ENCODE data around the gene PAPLN.

The PAPLN gene

GRCh38 chr14:73231981-73232851, 5.1 kb upstream of the PAPLN start:
- peak; percentile 75 to 92 for DNase-seq

DNA sequence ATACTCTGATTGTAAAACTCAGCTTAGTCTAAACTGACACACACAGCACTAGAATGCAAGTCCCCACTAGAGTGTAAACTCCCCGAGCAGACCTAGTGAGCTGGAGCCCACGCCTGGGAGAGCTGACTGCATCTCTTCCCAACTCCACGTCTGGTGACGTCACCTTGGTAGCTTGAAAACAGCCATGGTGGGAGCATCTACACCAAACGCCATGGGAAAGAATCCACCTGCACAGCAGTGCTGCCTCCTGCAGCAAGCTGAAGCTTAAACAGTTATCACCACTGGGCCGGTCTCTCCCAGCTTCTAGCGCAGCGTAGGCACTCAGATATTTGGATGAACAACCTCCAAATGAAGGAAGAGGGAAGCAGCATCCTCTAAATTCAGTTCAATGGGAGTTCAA, 4.3 kb upstream of the PAPLN start:
- no peak for DNase-seq

- DNase-seq = no peak
Measured at GRCh38 chr14:73233564-73233963, 3.7 kb upstream of the PAPLN start.

- no peak for DNase-seq
Measured at GRCh38 chr14:73234029-73234428, 3.3 kb upstream of the PAPLN start.

DNA sequence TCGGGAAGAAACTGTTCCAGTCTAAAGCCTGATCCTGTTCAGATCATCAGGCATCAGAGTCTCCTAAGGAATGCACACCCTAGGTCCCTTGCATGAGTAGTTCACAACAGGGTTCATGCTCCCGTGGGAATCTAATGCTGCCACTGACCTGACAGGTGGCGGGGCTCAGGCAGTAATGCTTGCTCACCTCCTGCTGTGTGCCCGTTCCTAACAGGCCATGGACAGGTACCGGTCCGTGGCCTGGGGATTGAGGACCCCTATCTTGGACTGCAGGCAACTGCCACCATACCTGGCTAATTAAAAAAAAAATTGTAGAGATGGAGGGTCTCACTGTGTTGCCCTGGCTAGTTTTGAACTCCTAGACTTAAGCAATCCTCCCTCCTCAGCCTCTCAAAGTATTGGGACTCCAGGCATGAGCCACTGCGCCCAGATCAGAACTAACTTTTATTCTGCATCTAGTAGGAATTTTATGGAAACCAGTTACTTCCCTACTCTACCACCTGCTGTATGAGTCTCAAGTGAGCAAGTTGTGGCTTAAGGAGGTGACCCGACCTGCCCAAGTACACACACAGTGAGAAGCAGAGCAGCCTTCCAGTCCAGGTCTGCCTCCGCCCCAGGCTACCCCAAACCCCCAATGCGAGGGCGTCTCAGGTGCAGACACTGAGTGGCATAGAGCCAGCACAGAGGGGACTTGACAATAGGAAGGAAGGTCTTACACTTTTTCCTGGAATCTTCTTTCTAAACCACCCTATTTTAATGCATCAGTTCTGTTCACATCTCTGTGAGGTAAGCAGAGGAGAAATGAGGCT, 2.5 kb upstream of the PAPLN start:
- DNase-seq = no peak

- peak; percentile 82 to 91 for DNase-seq
Measured at GRCh38 chr14:73235531-73236155, 1.7 kb upstream of the PAPLN start.

DNA sequence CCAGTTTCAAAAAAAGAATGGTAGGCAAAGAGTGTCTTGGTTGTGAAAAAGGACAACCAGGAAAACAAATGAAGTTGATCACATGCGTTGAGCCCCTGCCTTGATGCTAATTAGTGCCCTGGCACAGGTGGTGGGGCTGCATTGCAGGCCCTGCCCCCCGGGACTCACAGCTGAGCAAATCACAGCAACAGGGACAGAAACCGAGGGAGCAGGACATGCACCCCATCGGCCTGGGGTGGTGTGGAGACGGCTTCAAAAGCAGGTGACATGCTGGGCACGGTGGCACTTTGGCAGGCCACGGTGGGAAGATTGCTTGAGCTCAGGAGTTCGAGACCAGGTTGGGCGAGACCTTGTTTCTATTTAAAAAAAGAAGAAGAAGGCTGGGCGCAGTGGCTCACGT, 1.1 kb upstream of the PAPLN start:
- DNase-seq = peak in 1 of 2 experiments; percentile 50

DNA sequence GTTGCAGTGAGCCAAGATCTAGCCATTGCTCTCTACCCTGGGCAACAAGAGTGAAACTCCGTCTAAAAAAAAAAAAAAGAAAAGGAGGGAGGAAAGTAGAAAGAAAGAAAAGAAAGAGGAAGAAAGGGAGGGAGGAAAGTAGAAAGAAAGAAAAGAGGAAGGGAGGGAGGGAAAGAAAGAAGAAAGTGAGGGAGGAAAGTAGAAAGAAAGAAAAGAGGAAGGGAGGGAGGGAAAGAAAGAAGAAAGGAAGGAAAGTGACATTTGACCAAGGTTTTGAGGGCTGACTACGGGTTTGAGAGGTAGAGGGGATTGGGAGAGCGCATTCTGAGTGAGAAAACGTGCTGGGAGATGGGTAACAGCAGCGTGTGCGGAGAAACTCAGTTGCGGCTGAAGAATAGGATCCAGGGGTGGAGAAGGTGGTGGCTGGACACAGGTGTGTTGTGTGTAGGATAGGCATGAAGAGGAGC, 521 bp upstream of the PAPLN start:
- DNase-seq = no peak

GRCh38 chr14:73237786-73238423, 599 bp downstream of the PAPLN start:
- DNase-seq = peak in 1 of 2 experiments; percentile 31

DNA sequence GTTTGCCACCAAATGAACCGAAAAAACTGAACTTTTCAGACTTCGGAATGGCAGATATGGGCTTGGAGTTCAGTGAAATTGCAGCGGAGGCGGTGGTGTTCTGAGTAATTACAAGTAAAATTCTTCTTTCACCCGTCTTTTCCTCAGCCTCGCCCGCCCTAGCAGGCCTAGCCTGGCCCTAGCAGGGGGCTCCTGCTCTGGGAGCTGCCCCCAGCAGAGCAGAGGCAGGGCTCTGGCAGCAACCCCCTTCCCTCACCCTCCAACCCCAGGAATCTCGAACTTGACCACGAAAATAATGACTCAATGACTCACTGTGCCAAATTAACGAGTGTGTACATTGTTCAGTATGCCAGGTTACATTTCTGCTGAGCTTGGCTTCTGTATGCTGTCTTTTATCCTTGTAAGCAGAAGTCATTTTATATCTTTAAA, 1.1 kb downstream of the PAPLN start:
- no peak for DNase-seq

GRCh38 chr14:73238941-73239340, 1.6 kb downstream of the PAPLN start:
- no peak for DNase-seq

DNA sequence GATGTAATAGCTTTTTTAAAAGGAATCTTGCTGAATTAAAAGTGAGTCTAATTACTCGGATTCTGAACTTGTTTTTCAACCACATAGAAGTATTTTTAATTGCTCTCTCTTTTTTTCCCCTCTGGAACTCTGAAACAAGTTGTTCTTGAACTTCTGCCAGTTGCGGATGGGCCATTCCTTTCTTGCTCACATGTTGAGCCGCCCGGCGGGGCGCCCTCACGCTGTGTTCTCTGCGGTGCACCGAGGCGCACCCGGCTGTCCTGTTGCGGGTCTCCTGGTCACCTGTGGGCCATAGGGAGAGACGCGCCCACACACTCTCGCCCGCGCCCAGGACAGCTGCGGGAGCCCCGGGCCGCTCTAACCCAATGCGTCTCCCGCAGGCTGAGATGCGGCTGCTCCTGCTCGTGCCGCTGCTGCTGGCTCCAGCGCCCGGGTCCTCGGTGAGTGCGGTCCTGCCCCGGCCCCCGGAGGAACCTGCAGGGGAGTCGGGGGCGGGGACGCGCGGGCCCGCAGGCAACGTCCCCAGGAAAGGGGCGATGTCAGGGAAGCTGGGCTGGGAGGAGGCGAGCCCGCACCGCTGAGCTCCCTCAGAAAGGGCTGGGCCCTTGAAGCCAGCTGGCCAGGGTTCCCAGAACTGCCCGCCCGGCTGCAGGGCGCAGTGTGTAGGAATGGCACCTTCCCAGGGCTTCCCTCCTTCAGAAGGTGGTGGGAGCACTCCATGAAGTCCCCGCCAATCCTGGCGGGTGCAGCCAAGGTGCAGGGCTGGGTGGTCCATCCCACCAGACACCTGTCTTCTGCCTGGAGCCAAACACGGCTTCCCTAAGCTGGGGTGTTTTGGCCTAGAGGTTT, 2.3 kb downstream of the PAPLN start:
- DNase-seq = peak in 1 of 2 experiments; percentile 25

GRCh38 chr14:73240816-73241480, 3.6 kb downstream of the PAPLN start:
- peak; percentile 28 to 58 for DNase-seq

DNA sequence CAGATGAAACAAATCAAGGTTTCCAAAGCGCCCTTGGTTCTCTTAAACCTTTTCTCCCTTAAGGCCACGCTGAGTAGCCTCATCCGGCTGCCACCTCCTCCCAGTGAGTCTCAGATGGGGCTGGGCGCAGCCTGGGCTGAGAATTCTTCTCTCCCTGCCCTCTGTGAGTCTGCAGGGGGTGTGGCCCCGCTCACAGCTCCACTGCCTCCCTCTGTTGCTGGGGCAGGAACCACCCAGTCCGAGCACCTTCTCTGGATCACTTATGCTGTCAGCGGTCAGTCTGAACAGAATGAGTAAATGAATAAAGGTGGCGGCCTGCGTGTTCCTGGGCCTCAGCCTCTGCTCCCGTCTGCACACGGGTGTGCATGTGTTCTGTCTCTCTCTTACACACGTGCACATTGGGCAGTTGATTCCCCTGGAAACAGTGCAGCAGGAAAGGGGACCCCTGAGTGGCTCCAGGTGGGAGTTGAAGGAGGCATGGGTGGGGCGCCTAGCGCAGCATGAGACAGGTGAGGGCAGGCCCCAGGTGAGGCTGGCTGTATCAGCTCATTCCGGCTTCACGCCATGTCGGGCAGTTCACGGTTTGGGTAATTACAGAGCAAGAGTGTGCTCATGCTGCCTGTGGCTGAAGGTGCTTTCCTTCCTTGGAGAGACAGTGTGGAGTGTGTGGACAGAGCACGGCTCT, 4.3 kb downstream of the PAPLN start:
- no peak for DNase-seq

- DNase-seq = no peak
Measured at GRCh38 chr14:73242357-73242901, 5.1 kb downstream of the PAPLN start.

GRCh38 chr14:73243341-73243740, 6.0 kb downstream of the PAPLN start:
- DNase-seq = no peak

DNA sequence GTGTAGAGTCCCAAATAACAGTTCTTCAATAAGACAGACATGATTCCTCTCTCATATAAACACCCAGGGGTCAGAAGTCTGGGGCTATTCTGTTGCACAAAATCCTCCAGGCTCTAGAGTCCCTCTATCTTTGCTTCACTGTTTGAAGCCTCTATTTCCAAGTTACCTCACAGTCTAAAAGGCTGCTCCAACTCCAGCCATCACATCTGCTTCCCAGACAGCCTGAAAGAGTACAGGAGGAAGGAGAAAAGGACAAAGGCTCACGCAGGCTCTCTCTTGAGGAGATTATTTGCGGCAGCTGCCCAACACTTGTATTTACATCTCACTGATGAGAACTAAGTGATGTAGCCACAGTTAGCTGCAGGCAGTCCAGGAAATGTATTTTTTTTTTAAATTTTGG, 6.4 kb downstream of the PAPLN start:
- no peak for DNase-seq

- DNase-seq = peak in 1 of 2 experiments; percentile 51
Measured at GRCh38 chr14:73244541-73245290, 7.4 kb downstream of the PAPLN start.
